ENCODE data around the gene ABCA13. TPM values are rescaled to one million over a fixed set of nuclear protein-coding genes. Genes with fewer than 3 reads are reported as not detected.

Gene ABCA13
- total RNA-seq, 1 experiment from 2014 or later: 1.7 TPM

DNA sequence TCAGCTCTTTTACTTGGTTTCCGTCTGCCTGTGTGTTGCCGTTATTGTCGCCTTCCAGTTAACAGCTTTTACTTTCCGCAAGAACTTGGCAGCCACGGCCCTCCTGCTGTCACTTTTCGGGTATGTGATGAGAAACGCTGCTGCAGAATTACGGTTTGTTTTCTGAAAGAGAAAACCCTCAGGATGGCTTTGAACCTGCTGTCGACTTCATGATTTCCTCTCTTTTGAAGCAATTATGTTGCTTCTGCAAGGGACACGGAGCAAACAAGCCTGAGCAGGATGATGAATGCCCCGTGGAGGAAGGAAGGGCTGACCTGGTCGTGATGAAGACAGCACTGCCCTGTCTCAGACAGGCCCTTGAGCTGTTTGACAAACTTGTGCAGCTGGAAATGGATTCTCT lies 339.8 kb downstream of the ABCA13 start:
- ChIA-PET CTCF (no interaction called here), POLR2A (interaction anchor here (0.7 kb wide), 1 partner anchor 1389 kb away, joined by 3 read pairs; no protein-coding TSS in a partner anchor)
- TF ChIP-seq SIN3A (IDR thresholded peaks at IDR 0.05; ENCODE audit: borderline replicate concordance, insufficient read depth, low read depth, low read length) (no peak), POLR2AphosphoS5 (IDR thresholded peaks at IDR 0.05; ENCODE audit: low read depth, low read length) (no peak), TCF7L2 (IDR thresholded peaks at IDR 0.05; ENCODE audit: low read depth, low read length) (no peak)
- TF ChIP-seq, protein P1, sequence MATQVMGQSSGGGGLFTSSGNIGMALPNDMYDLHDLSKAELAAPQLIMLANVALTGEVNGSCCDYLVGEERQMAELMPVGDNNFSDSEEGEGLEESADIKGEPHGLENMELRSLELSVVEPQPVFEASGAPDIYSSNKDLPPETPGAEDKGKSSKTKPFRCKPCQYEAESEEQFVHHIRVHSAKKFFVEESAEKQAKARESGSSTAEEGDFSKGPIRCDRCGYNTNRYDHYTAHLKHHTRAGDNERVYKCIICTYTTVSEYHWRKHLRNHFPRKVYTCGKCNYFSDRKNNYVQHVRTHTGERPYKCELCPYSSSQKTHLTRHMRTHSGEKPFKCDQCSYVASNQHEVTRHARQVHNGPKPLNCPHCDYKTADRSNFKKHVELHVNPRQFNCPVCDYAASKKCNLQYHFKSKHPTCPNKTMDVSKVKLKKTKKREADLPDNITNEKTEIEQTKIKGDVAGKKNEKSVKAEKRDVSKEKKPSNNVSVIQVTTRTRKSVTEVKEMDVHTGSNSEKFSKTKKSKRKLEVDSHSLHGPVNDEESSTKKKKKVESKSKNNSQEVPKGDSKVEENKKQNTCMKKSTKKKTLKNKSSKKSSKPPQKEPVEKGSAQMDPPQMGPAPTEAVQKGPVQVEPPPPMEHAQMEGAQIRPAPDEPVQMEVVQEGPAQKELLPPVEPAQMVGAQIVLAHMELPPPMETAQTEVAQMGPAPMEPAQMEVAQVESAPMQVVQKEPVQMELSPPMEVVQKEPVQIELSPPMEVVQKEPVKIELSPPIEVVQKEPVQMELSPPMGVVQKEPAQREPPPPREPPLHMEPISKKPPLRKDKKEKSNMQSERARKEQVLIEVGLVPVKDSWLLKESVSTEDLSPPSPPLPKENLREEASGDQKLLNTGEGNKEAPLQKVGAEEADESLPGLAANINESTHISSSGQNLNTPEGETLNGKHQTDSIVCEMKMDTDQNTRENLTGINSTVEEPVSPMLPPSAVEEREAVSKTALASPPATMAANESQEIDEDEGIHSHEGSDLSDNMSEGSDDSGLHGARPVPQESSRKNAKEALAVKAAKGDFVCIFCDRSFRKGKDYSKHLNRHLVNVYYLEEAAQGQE (IDR thresholded peaks at IDR 0.05; ENCODE audit: insufficient read depth in 1 of 2, low read depth in 2 of 2, low read length in 1 of 2): no peak
- TF ChIP-seq, protein P2, sequence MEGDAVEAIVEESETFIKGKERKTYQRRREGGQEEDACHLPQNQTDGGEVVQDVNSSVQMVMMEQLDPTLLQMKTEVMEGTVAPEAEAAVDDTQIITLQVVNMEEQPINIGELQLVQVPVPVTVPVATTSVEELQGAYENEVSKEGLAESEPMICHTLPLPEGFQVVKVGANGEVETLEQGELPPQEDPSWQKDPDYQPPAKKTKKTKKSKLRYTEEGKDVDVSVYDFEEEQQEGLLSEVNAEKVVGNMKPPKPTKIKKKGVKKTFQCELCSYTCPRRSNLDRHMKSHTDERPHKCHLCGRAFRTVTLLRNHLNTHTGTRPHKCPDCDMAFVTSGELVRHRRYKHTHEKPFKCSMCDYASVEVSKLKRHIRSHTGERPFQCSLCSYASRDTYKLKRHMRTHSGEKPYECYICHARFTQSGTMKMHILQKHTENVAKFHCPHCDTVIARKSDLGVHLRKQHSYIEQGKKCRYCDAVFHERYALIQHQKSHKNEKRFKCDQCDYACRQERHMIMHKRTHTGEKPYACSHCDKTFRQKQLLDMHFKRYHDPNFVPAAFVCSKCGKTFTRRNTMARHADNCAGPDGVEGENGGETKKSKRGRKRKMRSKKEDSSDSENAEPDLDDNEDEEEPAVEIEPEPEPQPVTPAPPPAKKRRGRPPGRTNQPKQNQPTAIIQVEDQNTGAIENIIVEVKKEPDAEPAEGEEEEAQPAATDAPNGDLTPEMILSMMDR (IDR thresholded peaks at IDR 0.05): no peak
- Histone ChIP-seq H3K4me3 (ENCODE audit: low read depth in 2 of 2, low read length in 2 of 2) (no peak overlapping the region), H3K27ac (ENCODE audit: low read length) (no peak overlapping the region), H3K36me3 (ENCODE audit: control insufficient read depth, insufficient read depth, low read length) (no peaks in the 10 kb centered on the region), H3K27me3 (ENCODE audit: control insufficient read depth, insufficient read depth, low read length) (no peaks in the 10 kb centered on the region), H3K4me1 (ENCODE audit: control insufficient read depth, insufficient read depth, low read length) (no peaks in the 10 kb centered on the region), H3K9me3 (ENCODE audit: control insufficient read depth, insufficient read depth, low read depth, low read length) (no peaks in the 10 kb centered on the region)
- no peak for DNase-seq (ENCODE audit: low read depth, low spot score)
- no TSS peak for BruUV-seq (replicated peaks)
- in situ Hi-C loops (cut with HindIII; ENCODE audit: low pct_unique_long_range_greater_than_20kb, low sequenced_read_pairs): no loop called here
- intact Hi-C loops (cut with micrococcal nuclease; ENCODE audit: unreplicated experiment): no loop called here
- ATAC-seq: no peak

DNA sequence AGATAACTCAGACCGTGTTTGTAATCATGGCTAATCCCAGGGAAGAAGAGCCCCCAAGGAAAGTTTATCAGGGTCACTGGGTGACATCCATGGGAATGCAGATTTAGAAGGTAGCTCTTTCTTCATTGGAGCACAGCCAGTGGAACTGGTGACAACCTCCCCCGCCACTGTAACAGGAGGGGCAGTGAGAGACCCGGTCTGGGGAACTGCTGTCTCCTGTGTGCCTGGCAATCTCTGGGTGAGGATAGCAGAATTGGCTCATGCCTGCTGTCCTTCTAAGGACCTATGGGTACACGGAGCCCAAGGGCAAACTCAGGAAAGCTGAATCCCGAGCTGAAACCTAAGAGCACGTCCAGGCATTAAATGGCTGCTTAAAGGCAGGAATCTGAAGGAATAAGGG lies 341.6 kb downstream of the ABCA13 start:
- no peaks in the 10 kb centered on the region for H3K4me1 ChIP-seq (ENCODE audit: control insufficient read depth, insufficient read depth, low read length)
- TF ChIP-seq, protein P1 (IDR thresholded peaks at IDR 0.05; ENCODE audit: insufficient read depth in 1 of 2, low read depth in 2 of 2, low read length in 1 of 2): no peak
- TF ChIP-seq, protein P2 (IDR thresholded peaks at IDR 0.05): no peak
- TF ChIP-seq SIN3A (IDR thresholded peaks at IDR 0.05; ENCODE audit: borderline replicate concordance, insufficient read depth, low read depth, low read length) (no peak), TCF7L2 (IDR thresholded peaks at IDR 0.05; ENCODE audit: low read depth, low read length) (no peak), POLR2AphosphoS5 (IDR thresholded peaks at IDR 0.05; ENCODE audit: low read depth, low read length) (no peak)
- in situ Hi-C loops (cut with HindIII; ENCODE audit: low pct_unique_long_range_greater_than_20kb, low sequenced_read_pairs): no loop called here
- H3K27ac ChIP-seq (ENCODE audit: low read length): no peak overlapping the region
- H3K36me3 ChIP-seq (ENCODE audit: control insufficient read depth, insufficient read depth, low read length): no peaks in the 10 kb centered on the region
- ChIA-PET POLR2A (no interaction called here), CTCF (no interaction called here)
- ATAC-seq: no peak
- DNase-seq (ENCODE audit: low read depth, low spot score): no peak
- H3K4me3 ChIP-seq (ENCODE audit: low read depth in 2 of 2, low read length in 2 of 2): no peak overlapping the region
- intact Hi-C loops (cut with micrococcal nuclease; ENCODE audit: unreplicated experiment): no loop called here
- H3K27me3 ChIP-seq (ENCODE audit: control insufficient read depth, insufficient read depth, low read length): no peaks in the 10 kb centered on the region
- H3K9me3 ChIP-seq (ENCODE audit: control insufficient read depth, insufficient read depth, low read depth, low read length): no peaks in the 10 kb centered on the region
- BruUV-seq (replicated peaks): no TSS peak

Data from Panc1 (cell line).